Aorta (tissue), 5 donors: ENCODE results near the gene SIVA1. TPM values are rescaled to one million over a fixed set of nuclear protein-coding genes. Genes with fewer than 3 reads are reported as not detected.
"Not testable (repeated sequence)": the region's sequence is repeated elsewhere in the genome, so short reads cannot be mapped to it uniquely, and the experiment has no call there.

Source experiments
- ATAC-seq: fragments of 200-7000 bp; cut with Tn5 transposase; one replicate; pipeline ENCODE4 v1.9.1; 2022; ENCODE audit warnings: moderate library complexity; ENCODE audit not compliant: low FRiP score
- DNase-seq, 2 donors: peaks; one replicate each; pipeline ENCODE4 v3.0.0-alpha.2; 2020
- H3K27ac ChIP-seq, 2 donors: one replicate each; pipeline ENCODE4 v1.5.1; 2013; ENCODE audit warnings: low read length in 2 of 2, mild to moderate bottlenecking in 2 of 2, moderate library complexity in 2 of 2, control low read depth in 1 of 2, inconsistent platforms in 1 of 2, low read depth in 1 of 2
- H3K27me3 ChIP-seq, 2 donors: one replicate each; pipeline ENCODE4 v1.6.1; 2013; ENCODE audit warnings: control low read depth in 1 of 2, low read length in 1 of 2, mild to moderate bottlenecking in 1 of 2, moderate library complexity in 1 of 2; ENCODE audit not compliant: insufficient read depth in 2 of 2, control insufficient read depth in 1 of 2
- H3K36me3 ChIP-seq, 2 donors: one replicate each; pipeline ENCODE4 v1.6.1; 2013; ENCODE audit warnings: control low read depth in 1 of 2, low read length in 1 of 2, mild to moderate bottlenecking in 1 of 2; ENCODE audit not compliant: insufficient read depth in 2 of 2, control insufficient read depth in 1 of 2
- H3K4me1 ChIP-seq, 2 donors: one replicate each; pipeline ENCODE4 v1.6.1; 2013; ENCODE audit warnings: low read length in 2 of 2, control low read depth in 1 of 2, mild to moderate bottlenecking in 1 of 2, moderate library complexity in 1 of 2; ENCODE audit not compliant: insufficient read depth in 2 of 2, control insufficient read depth in 1 of 2
- H3K4me3 ChIP-seq, 2 donors: one replicate each; pipeline ENCODE4 v1.5.1; 2013; ENCODE audit warnings: low read length in 2 of 2, control low read depth in 1 of 2, mild to moderate bottlenecking in 1 of 2
- H3K9me3 ChIP-seq: one replicate; pipeline ENCODE4 v1.6.1; 2013; ENCODE audit warnings: mild to moderate bottlenecking, low read length; ENCODE audit not compliant: control insufficient read depth
- WGBS, 2 donors: extraction: QIAGEN DNeasy Blood & Tissue Kit; methylation state at CpG; one replicate each; pipeline ENCODE4 v1.1.7; 2013; 5-methylcytosine and 5-hydroxymethylcytosine counted together
- intact Hi-C, 2 donors: fragments of 100-400 bp; cut with DNase I; formaldehyde crosslinking; loops; one replicate each; pipeline versions ENCODE4 v1.14.2 to v1.15.0; 2022
- polyA plus RNA-seq, 2 donors: library from polyadenylated mRNA; stranded (reverse); fragments of 200-250 nt; gene quantifications; one replicate each; pipeline ENCODE4 v1.2.3, GENCODE V29; 2013
- total RNA-seq, 2 donors: library from RNA; stranded (reverse); fragmentation: NEBNext Ultra II Directional; extraction: Animal tissue kit (Norgen Biotek cat#: 25700); gene quantifications; one replicate each; pipeline ENCODE4 v1.2.1, GENCODE V29; 2021
- donor health status: healthy with polysubstance abuse.
- donor health status: Bipolar disorder and iron deficiency.
- donor health status: DM: no; HTN: no; CAD: no.
- donor health status: DM: no; HTN: no; CAD: no.
- donor health status: DM: yes; HTN: yes; CAD: no.

Gene SIVA1
- total and polyA plus RNA-seq, 4 donors = 74.3 to 241 (median 151) TPM

- peak overlapping the region in 1 of 2 donors; percentile 6 for H3K27ac ChIP-seq
- no peaks in the 10 kb centered on the region for H3K9me3 ChIP-seq
- no peaks in the 10 kb centered on the region for H3K27me3 ChIP-seq
- H3K4me3 ChIP-seq = no peak overlapping the region
- ATAC-seq (no peak), DNase-seq (no peak)
- intact Hi-C loops = no loop called here
- WGBS, 2 donors = 96 to 99% methylated on average over 10 of the region's 10 CpGs
- H3K4me1 ChIP-seq = peaks cover 0 to 2% of the 10 kb centered on the region in 2 donors
- H3K36me3 ChIP-seq = no peaks in the 10 kb centered on the region
Observed at GRCh38 chr14:104744484-104744883, 8.5 kb upstream of the SIVA1 start.

GRCh38 chr14:104745431-104745830 is 7.5 kb upstream of the SIVA1 start:
- H3K9me3 ChIP-seq = no peaks in the 10 kb centered on the region
- DNase-seq (no peak), ATAC-seq (no peak)
- no peaks in the 10 kb centered on the region for H3K36me3 ChIP-seq
- no peaks in the 10 kb centered on the region for H3K27me3 ChIP-seq
- peak overlapping the region in 1 of 2 donors; percentile 81 for H3K27ac ChIP-seq
- H3K4me3 ChIP-seq = no peak overlapping the region
- H3K4me1 ChIP-seq = peaks cover 0 to 3% of the 10 kb centered on the region in 2 donors
- 94% methylated on average over 9 of the region's 9 CpGs for WGBS, 2 donors
- intact Hi-C loops = no loop called here

- Histone ChIP-seq H3K9me3 (no peaks in the 10 kb centered on the region), H3K36me3 (no peaks in the 10 kb centered on the region), H3K4me1 (peaks cover 0 to 3% of the 10 kb centered on the region in 2 donors), H3K27ac (peak overlapping the region in 1 of 2 donors; percentile 81), H3K4me3 (no peak overlapping the region), H3K27me3 (no peaks in the 10 kb centered on the region)
- 61 to 65% methylated on average over 13 of the region's 13 CpGs for WGBS, 2 donors
- ATAC-seq = no peak
- DNase-seq = no peak
- intact Hi-C loops = no loop called here
Observed at GRCh38 chr14:104746071-104746545, 6.8 kb upstream of the SIVA1 start.

GRCh38 chr14:104746934-104747481 is 5.9 kb upstream of the SIVA1 start:
- DNase-seq (peak in 1 of 2 donors; percentile 84), ATAC-seq (peak; percentile 80)
- H3K27me3 ChIP-seq = no peaks in the 10 kb centered on the region
- intact Hi-C loops = no loop called here
- 8 to 11% methylated on average over 7 of the region's 7 CpGs for WGBS, 2 donors
- H3K4me1 ChIP-seq = peaks cover 0 to 3% of the 10 kb centered on the region in 2 donors
- no peaks in the 10 kb centered on the region for H3K9me3 ChIP-seq
- H3K27ac ChIP-seq = peak overlapping the region; percentile 32 to 83
- no peak overlapping the region for H3K4me3 ChIP-seq
- no peaks in the 10 kb centered on the region for H3K36me3 ChIP-seq

GRCh38 chr14:104747876-104748275 is 5.1 kb upstream of the SIVA1 start:
- H3K27ac ChIP-seq = peak overlapping the region; percentile 32 to 83
- ATAC-seq (no peak), DNase-seq (no peak)
- H3K4me1 ChIP-seq = peaks cover 0 to 3% of the 10 kb centered on the region in 2 donors
- H3K36me3 ChIP-seq = no peaks in the 10 kb centered on the region
- intact Hi-C loops = no loop called here
- no peak overlapping the region for H3K4me3 ChIP-seq
- 81 to 82% methylated on average over 9 of the region's 9 CpGs for WGBS, 2 donors
- H3K9me3 ChIP-seq = no peaks in the 10 kb centered on the region
- H3K27me3 ChIP-seq = no peaks in the 10 kb centered on the region

GRCh38 chr14:104749111-104749649 is 3.8 kb upstream of the SIVA1 start:
- H3K4me1 ChIP-seq = peaks cover 0 to 3% of the 10 kb centered on the region in 2 donors
- H3K36me3 ChIP-seq = no peaks in the 10 kb centered on the region
- intact Hi-C loops = no loop called here
- no peak for ATAC-seq
- peak overlapping the region in 1 of 2 donors; percentile 89 for H3K27ac ChIP-seq
- 14 to 20% methylated on average over 11 of the region's 11 CpGs for WGBS, 2 donors
- no peaks in the 10 kb centered on the region for H3K27me3 ChIP-seq
- H3K4me3 ChIP-seq = no peak overlapping the region
- no peaks in the 10 kb centered on the region for H3K9me3 ChIP-seq
- DNase-seq = peak in 1 of 2 donors; percentile 77

- intact Hi-C loops = no loop called here
- Histone ChIP-seq H3K27ac (peak overlapping the region in 1 of 2 donors; percentile 89), H3K4me3 (no peak overlapping the region), H3K4me1 (peaks cover 0 to 3% of the 10 kb centered on the region in 2 donors), H3K27me3 (no peaks in the 10 kb centered on the region), H3K9me3 (no peaks in the 10 kb centered on the region), H3K36me3 (no peaks in the 10 kb centered on the region)
- 26 to 28% methylated on average over 12 of the region's 12 CpGs for WGBS, 2 donors
- ATAC-seq (no peak), DNase-seq (peak in 1 of 2 donors; percentile 45)
Observed at GRCh38 chr14:104750056-104750752, 2.7 kb upstream of the SIVA1 start.

GRCh38 chr14:104750753-104751057 is 2.2 kb upstream of the SIVA1 start:
- H3K36me3 ChIP-seq, ATAC-seq, intact Hi-C loops, H3K9me3 ChIP-seq, H3K4me3 ChIP-seq, H3K27me3 ChIP-seq, H3K4me1 ChIP-seq, DNase-seq: not testable (repeated sequence)
- 51 to 54% methylated on average over 5 of the region's 5 CpGs for WGBS, 2 donors
- peak overlapping the region in 1 of 2 donors; percentile 26 for H3K27ac ChIP-seq
